Left lung (tissue), 14 donors: ENCODE measurements around the gene OR10A3. TPM values are rescaled to one million over a fixed set of nuclear protein-coding genes. Genes with fewer than 3 reads are reported as not detected.
"Not testable (repeated sequence)": the region's sequence is repeated elsewhere in the genome, so short reads cannot be mapped to it uniquely, and the experiment has no call there.

ENCODE experiments used
- ATAC-seq: fragments of 200-7000 bp; cut with Tn5 transposase; one replicate; pipeline ENCODE4 v1.9.1; 2020; ENCODE audit warnings: moderate library complexity
- DNase-seq, 4 donors: peaks; one replicate each; pipeline ENCODE4 v3.0.0-alpha.2; 2013 to 2020
- H3K27ac ChIP-seq, 2 donors: fragments of 200-600 bp; sonication (generic) in 1 of 2; one replicate each; pipeline versions ENCODE4 v1.5.0 to v1.8.0; 2020 to 2021
- H3K27me3 ChIP-seq, 2 donors: fragments of 200-600 bp; sonication (generic) in 1 of 2; one replicate each; pipeline versions ENCODE4 v1.5.0 to v1.8.0; 2020 to 2021
- H3K36me3 ChIP-seq, 2 donors: fragments of 200-600 bp; sonication (generic) in 1 of 2; one replicate each; pipeline versions ENCODE4 v1.5.0 to v1.8.0; 2020 to 2021
- H3K4me1 ChIP-seq, 2 donors: fragments of 200-600 bp; one replicate each; pipeline ENCODE4 v1.8.0; 2021
- H3K4me3 ChIP-seq, 2 donors: fragments of 200-600 bp; sonication (generic) in 1 of 2; one replicate each; pipeline versions ENCODE4 v1.5.0 to v1.8.0; 2020 to 2021; ENCODE audit warnings: mild to moderate bottlenecking in 1 of 2
- H3K9me3 ChIP-seq, 2 donors: fragments of 200-600 bp; sonication (generic) in 1 of 2; one replicate each; pipeline versions ENCODE4 v1.5.0 to v1.8.0; 2020 to 2021
- intact Hi-C, 2 donors: fragments of 100-400 bp; cut with DNase I; formaldehyde crosslinking; loops; one replicate each; pipeline versions ENCODE4 v1.11.2 to v1.14.2; 2022
- long read RNA-seq, 12 donors: library from polyadenylated mRNA in 2 of 12; unstranded in 2 of 12; transcript quantifications; one replicate each; pipeline ENCODE4 v2.0.0 and lab custom pipeline, GENCODE V29; 2019 to 2026
- polyA plus RNA-seq, 6 donors: library from polyadenylated mRNA; unstranded; fragments of 120-200 nt; gene quantifications; one replicate each; pipeline ENCODE4 v1.2.1, GENCODE V29; 2013; ENCODE audit not compliant: insufficient read length in 6 of 6
- total RNA-seq, 2 donors: library from RNA; stranded (reverse); fragmentation: NEBNext Ultra II Directional; extraction: Animal tissue kit (Norgen Biotek cat#: 25700); gene quantifications; one replicate each; pipeline ENCODE4 v1.2.1, GENCODE V29; 2021
- TF ChIP-seq, protein P1 (sequence below), 2 donors: fragments of 200-600 bp; sonication (generic) in 1 of 2; IDR thresholded peaks; one replicate each; pipeline versions ENCODE4 v1.5.0 to v1.8.0; 2021; ENCODE audit warnings: antibody characterized with exemption in 2 of 2
- donor health status: DM: no; HTN: yes; CAD: no.
- donor health status: DM: no; HTN: no; CAD: no.

Gene OR10A3
- total RNA-seq (not detected), polyA plus RNA-seq (under 1 TPM in 4 of 6 donors, not detected in 2; 0.04 to 0.13 (median 0.06) TPM)
- long read RNA-seq, donor 1 = 0 reads
- long read RNA-seq, donor 2 = 0 reads
- long read RNA-seq, donor 3 = 0 reads
- long read RNA-seq, donor 4 = 0 reads
- long read RNA-seq, donor 5 = 0 reads
- long read RNA-seq, donor 6 = 0 reads
- long read RNA-seq, donor 7 = 0 reads
- long read RNA-seq, donor 8, partial matches to known transcripts = 0 of 1 reads
- long read RNA-seq, donor 8, other reads (novel, unspliced or antisense) = 0 of 1 reads
- long read RNA-seq, donor 9 = 0 reads
- long read RNA-seq, donor 10 = 0 reads
- long read RNA-seq, donor 11 = 0 reads
- long read RNA-seq, donor 12 = 0 reads

DNA sequence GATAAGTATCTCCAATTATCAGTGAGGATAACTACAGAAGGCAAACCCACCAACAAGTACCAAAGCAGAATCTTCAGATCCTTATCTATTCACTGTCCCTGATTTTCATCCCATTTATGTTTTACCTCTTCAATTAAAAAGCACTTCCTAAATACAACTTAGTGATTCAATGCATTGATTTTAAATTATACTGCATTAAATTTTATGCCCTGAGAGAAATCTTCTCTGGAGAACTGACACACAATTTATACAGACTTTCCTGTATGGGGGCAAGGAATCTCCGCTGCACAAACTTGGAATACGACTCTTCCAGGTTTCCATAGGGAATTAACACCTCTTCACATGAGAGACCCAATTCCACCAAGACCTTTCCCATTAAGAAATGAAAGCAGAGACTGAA lies at the start of gene OR10A3:
Gene OR10A3 (minus strand): TSS at position 101 of the 400 bp plus-strand sequence. CDS start 2,188 bp downstream, outside the sequence.
- TF ChIP-seq, protein P1, sequence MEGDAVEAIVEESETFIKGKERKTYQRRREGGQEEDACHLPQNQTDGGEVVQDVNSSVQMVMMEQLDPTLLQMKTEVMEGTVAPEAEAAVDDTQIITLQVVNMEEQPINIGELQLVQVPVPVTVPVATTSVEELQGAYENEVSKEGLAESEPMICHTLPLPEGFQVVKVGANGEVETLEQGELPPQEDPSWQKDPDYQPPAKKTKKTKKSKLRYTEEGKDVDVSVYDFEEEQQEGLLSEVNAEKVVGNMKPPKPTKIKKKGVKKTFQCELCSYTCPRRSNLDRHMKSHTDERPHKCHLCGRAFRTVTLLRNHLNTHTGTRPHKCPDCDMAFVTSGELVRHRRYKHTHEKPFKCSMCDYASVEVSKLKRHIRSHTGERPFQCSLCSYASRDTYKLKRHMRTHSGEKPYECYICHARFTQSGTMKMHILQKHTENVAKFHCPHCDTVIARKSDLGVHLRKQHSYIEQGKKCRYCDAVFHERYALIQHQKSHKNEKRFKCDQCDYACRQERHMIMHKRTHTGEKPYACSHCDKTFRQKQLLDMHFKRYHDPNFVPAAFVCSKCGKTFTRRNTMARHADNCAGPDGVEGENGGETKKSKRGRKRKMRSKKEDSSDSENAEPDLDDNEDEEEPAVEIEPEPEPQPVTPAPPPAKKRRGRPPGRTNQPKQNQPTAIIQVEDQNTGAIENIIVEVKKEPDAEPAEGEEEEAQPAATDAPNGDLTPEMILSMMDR (IDR thresholded peaks at IDR 0.05) = no peak
- Histone ChIP-seq H3K27ac (no peak within 1 kb of the TSS), H3K4me3 (no peak within 1 kb of the TSS), H3K27me3 (no peaks in the 10 kb centered on the region), H3K9me3 (peaks cover 0 to 22% of the 10 kb centered on the region in 2 donors), H3K36me3 (no peaks in the 10 kb centered on the region), H3K4me1 (no peaks in the 10 kb centered on the region)
- ATAC-seq = no peak
- no peak for DNase-seq
- intact Hi-C loops = no loop called here

DNA sequence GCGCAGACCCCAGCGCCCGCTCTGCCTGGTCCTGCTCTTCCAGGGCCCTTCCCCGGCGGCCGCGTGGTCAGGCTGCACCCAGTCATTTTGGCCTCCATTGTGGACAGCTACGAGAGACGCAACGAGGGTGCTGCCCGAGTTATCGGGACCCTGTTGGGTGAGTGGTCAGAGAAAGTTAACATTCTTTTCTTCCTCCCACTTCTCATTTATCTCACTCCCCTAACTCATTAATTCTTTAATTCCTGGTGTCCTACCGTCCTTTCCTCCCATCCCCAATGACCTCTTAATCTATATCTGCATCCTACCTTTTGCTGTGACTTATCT lies 46.0 kb upstream of the OR10A3 start:
- ATAC-seq = not testable (repeated sequence)
- intact Hi-C loops = loop anchor here in 1 of 2 donors (2.0 kb wide), 1 partner anchor 93 kb away; no protein-coding TSS in a partner anchor
- H3K27ac ChIP-seq = peak overlapping the region in 1 of 2 donors; percentile 87

GRCh38 chr11:7986768-7987559 lies 45.5 kb upstream of the OR10A3 start, which contains the start of gene EIF3F:
Gene EIF3F (plus strand): TSS chr11:7987337. CDS start chr11:7987353, 16 bp downstream.
- TF ChIP-seq, protein P1 (IDR thresholded peaks at IDR 0.05) = peak; percentile 83 to 86
- ATAC-seq = peak; percentile 99
- Histone ChIP-seq H3K27ac (peak within 1 kb of the TSS; percentile 56 to 87), H3K36me3 (peaks cover 0 to 16% of the 10 kb centered on the region in 2 donors), H3K27me3 (no peaks in the 10 kb centered on the region), H3K9me3 (no peaks in the 10 kb centered on the region), H3K4me1 (peaks cover 11 to 39% of the 10 kb centered on the region in 2 donors), H3K4me3 (peak within 1 kb of the TSS; percentile 76 to 88)
- peak; percentile 89 to 98 (median 92) for DNase-seq
- intact Hi-C loops = loop anchor here in 1 of 2 donors (2.0 kb wide), 1 partner anchor 92 kb away; no protein-coding TSS in a partner anchor

More for the DNA sequence above, 46.0 kb upstream of the OR10A3 start:
- not testable (repeated sequence) for DNase-seq, H3K27me3 ChIP-seq, H3K9me3 ChIP-seq
- Histone ChIP-seq H3K4me1 (peaks cover 11 to 39% of the 10 kb centered on the region in 2 donors), H3K36me3 (peaks cover 0 to 21% of the 10 kb centered on the region in 2 donors), H3K4me3 (peak overlapping the region; percentile 76 to 88)

DNA sequence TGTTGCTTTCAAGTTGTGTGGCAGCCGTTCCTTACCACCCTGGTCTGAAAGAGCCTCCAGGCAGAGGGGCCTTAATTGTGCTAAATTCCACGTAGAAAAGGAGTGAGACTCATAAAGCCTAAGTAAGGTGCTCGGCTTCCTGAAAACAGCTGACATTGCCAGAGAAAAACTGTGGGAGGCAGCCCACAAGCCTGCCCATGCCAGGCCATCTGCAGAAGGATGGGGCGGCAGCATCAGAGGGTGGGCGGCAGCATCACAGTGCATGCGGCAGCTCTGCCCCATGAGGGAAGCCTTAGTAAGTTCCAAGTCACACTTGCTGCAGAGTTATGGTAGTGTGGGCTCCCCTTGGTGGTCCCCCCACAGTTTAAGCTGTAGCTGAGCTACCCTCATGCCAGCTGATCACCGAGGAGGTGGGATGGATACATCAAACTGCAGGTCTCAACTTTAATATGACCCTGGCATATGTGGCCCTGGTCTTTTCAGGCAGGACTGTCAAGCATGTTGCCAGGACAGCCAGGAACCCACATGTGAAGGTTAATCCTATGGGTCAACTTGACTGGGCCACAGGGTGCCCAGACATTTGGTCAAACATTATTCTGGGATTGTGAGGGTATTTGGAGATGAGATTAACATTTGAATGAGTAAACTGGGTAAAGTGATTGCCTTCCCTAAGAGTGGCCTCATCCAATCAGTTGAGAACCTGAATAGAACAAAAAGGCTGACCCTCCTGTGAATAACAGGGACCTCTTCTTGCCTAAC lies 42.5 kb upstream of the OR10A3 start:
- no peak overlapping the region for H3K27ac ChIP-seq
- no peak for DNase-seq
- H3K36me3 ChIP-seq = peaks cover 0 to 2% of the 10 kb centered on the region in 2 donors
- H3K27me3 ChIP-seq = no peaks in the 10 kb centered on the region
- no peak for ATAC-seq
- intact Hi-C loops = no loop called here
- no peak overlapping the region for H3K4me3 ChIP-seq
- H3K9me3 ChIP-seq = no peaks in the 10 kb centered on the region
- peaks cover 9 to 24% of the 10 kb centered on the region in 2 donors for H3K4me1 ChIP-seq
- TF ChIP-seq, protein P1 (IDR thresholded peaks at IDR 0.05) = no peak

- intact Hi-C loops = no loop called here
- no peak for DNase-seq
- Histone ChIP-seq H3K4me3 (no peak overlapping the region), H3K36me3 (no peaks in the 10 kb centered on the region), H3K27me3 (no peaks in the 10 kb centered on the region), H3K9me3 (no peaks in the 10 kb centered on the region), H3K4me1 (peaks cover 2 to 11% of the 10 kb centered on the region in 2 donors), H3K27ac (no peak overlapping the region)
- TF ChIP-seq, protein P1 (IDR thresholded peaks at IDR 0.05) = no peak
- no peak for ATAC-seq
Observed at GRCh38 chr11:7982582-7983119, 41.1 kb upstream of the OR10A3 start.
